GM18526 (cell line): ENCODE results near the gene CASP10.

Experiments used
- POLR2A ChIP-seq: IDR thresholded peaks from 3 replicates; pipeline ENCODE4 v1.6.1; 2011; ENCODE audit not compliant: insufficient read length; ENCODE audit errors: extremely low read depth

The CASP10 gene

DNA sequence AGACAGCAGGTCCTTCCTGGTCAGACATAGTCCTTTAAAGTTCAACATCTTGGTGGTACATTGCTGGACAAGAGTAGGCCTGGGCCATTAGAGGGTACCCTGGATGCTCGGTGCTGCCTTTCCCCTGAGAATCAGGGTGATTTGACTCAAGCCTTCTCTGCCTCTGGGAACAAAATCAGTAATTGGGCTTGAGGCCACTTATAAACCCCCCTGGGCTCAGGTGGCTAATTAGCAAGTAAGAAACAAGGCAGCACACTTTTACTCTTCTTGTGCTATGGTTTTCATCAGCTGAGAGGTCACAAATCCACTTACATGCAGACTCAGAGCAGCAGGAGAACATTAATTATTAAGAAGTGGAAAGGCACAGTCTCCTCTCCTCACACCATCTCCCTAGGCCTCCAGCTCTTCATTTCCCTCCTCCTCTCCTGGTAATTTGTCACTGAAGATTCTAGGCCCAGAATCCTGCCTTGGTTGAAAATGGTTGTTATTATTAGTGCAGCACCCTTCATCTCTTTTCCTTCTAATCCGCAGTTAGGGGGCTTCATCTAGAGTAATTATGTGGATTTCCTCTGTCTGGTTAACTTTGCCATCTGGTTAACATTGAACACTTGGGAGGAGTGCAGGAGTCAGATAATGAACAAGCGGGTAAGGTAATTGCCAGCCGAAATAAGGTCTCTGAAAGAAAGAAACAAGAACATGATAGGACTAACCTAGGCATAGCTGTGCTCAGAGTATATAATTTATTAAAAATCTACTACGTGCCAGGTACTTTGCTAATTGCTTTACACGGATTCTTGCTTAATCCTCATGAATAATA lies 29.7 kb upstream of the CASP10 start:
- no peak for TF ChIP-seq POLR2A

DNA sequence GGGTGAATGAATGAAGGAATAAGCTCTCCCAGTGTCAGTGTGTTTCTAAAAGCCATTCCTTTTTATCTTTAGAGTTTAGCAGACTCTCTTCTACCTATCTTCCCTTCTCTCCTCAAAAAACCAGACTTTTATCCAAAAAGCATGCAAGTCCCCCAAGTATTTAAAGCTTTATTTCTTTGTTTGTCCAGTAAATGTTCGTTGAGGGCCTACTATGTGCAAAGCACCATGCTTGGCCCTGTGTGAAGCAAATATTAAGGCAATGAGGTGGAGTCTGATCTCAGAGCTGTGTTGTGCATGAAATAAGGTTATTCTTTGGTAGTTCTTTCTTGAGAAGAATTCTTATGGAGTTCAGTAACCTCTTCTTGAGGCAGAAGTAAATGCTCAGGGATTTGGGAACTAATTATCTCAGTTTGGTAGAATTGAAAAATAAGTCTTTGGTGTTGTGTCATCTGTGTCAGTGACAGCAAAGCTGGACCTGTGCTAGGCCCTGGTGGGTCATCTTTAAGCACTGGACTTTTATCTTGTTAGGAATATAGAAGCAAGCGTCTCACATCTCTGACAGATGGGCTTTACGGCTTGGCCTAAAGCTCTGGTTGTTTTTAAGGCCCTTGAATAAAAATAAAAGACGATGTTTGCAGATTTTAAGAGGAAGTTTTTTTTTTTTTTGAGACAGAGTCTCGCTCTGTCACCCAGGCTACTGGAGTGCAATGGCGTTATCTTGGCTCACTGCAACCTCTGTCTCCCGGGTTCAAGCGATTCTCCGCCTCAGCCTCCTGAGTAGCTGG lies 28.1 kb upstream of the CASP10 start:
- TF ChIP-seq POLR2A = no peak

- no peak for TF ChIP-seq POLR2A
These were observed 26.9 kb upstream of the CASP10 start for GRCh38 chr2:201156036-201156435.

- no peak for TF ChIP-seq POLR2A
These were observed 26.3 kb upstream of the CASP10 start for GRCh38 chr2:201156640-201157039.

GRCh38 chr2:201157694-201158093 lies 25.2 kb upstream of the CASP10 start:
- no peak for TF ChIP-seq POLR2A

- TF ChIP-seq POLR2A = no peak
These were observed 24.6 kb upstream of the CASP10 start for GRCh38 chr2:201158111-201158929.

DNA sequence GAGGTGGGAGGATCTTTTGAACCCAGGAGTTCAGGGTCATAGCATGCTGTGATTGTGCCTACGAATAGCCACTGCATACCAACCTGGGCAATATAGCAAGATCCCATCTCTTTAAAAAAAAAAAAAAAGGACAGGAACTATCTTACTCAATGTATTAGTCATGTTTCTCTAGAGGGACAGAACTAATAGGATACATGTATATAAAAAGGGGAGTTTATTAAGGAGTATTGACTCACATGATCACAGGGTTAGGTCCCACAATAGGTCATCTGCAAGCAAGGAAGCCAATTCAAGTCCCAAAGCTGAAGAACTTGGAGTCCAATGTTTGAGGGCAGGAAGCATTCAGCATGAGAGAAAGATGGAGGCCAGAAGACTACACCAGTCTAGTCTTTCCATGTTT lies 18.8 kb upstream of the CASP10 start:
- TF ChIP-seq POLR2A = no peak

- no peak for TF ChIP-seq POLR2A
These were observed 15.4 kb upstream of the CASP10 start for GRCh38 chr2:201167546-201167945.

DNA sequence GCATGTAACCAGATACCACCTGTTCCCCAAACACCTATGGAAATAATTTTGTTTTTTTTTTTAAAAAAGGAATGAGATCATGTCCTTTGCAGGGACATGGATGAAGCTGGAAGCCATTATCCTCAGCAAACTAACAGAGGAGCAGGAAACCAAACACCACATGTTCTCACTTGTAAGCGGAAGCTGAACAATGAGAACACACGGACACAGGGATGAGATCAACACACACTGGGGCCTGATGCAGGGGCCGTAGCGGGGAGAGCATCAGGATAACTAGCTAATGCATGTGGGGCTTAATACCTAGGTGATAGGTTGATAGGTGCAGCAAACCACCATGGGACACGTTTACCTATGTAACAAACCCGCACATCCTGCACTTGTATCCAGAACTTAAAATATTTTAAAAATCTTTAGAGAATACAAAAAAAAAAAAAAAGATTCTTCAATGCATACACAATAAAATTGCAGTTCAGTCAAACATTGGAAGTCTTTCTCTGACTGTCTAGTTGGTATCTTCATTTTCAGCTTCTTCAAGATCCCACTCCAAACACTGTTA lies 11.6 kb upstream of the CASP10 start:
- no peak for TF ChIP-seq POLR2A

DNA sequence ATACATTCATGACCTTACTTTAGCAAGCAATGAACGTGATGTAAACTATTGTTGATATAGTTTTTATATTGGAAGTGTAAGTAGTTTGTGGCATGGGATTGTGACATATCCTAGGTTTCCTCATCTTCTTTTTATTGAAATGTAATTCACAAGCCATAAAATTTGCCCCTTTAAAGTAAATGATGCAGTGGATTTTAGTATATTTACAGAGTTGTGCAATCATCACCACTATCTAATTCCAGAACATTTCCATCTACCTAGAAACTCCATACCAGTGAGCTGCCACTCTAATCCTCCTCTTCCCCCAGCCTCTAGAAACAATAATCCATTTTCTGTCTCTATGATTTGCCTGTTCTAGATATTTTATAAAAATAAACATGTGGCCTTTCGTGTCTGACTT lies 10.7 kb upstream of the CASP10 start:
- TF ChIP-seq POLR2A = no peak

- no peak for TF ChIP-seq POLR2A
These were observed 8.3 kb upstream of the CASP10 start for GRCh38 chr2:201174687-201175086.

- no peak for TF ChIP-seq POLR2A
These were observed 6.9 kb upstream of the CASP10 start for GRCh38 chr2:201176081-201176481.

- no peak for TF ChIP-seq POLR2A
These were observed 2.9 kb upstream of the CASP10 start for GRCh38 chr2:201180010-201180409.

DNA sequence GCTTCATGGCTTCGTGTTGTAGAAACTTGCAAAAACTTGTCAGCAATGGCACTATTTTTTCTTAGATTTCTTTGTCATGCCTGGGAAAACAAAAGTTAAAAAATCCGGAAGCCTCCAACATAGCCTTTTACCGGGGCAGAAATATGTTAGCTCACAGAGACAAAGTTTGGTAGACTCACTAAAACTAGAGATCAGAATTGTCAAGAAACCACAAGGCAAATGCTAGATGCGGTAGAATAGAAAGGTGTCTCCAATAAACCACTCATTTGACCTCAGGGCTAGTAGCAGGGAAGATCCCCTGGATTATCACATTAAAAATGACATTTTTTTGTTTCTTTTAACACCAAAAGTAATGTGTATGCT lies 405 bp downstream of the CASP10 start:
- TF ChIP-seq POLR2A = no peak

DNA sequence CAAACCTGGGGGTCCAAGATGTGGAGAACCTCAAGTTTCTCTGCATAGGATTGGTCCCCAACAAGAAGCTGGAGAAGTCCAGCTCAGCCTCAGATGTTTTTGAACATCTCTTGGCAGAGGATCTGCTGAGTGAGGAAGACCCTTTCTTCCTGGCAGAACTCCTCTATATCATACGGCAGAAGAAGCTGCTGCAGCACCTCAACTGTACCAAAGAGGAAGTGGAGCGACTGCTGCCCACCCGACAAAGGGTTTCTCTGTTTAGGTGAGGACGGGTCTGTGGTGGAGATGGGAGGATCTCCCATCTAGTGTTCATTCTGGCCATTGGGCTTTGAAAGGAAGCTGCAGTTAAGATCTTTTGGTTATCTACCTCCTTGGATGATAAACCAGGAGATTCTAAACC lies 2.9 kb downstream of the CASP10 start:
- TF ChIP-seq POLR2A = no peak
